HepG2 (cell line): Measurements from ENCODE around the gene ATG13. TPM values are rescaled to one million over a fixed set of nuclear protein-coding genes. Genes with fewer than 3 reads are reported as not detected.

Experiments
- CEBPG ChIP-seq: IDR thresholded peaks from 2 replicates; pipeline ENCODE4 v1.6.1; 2016
- CHD4 ChIP-seq: fragments of 200-600 bp; sonication (generic); IDR thresholded peaks from 2 replicates; pipeline ENCODE4 v1.7.0; 2017; ENCODE audit warnings: mild to moderate bottlenecking, low read length, borderline replicate concordance
- GTF3A ChIP-seq: sonication (generic); formaldehyde crosslinking; conservative IDR thresholded peaks from 2 replicates; pipeline ENCODE4 v1.4.0; 2020; ENCODE audit warnings: mild to moderate bottlenecking, missing genetic modification reagents
- POLR2A ChIP-seq, 2 experiments: IDR thresholded peaks; 2 replicates each; pipeline ENCODE4 v1.6.1; 2011; ENCODE audit warnings: low read depth in 2 of 2, low read length in 2 of 2, mild to moderate bottlenecking in 1 of 2, moderate library complexity in 1 of 2; ENCODE audit not compliant: insufficient read depth in 1 of 2
- POLR2AphosphoS2 ChIP-seq: IDR thresholded peaks from 2 replicates; pipeline ENCODE4 v1.6.1; 2011; ENCODE audit warnings: low read depth, low read length, improper control_type of control experiment
- POLR2G ChIP-seq: fragments of 200-400 bp; formaldehyde crosslinking; IDR thresholded peaks from 2 replicates; pipeline ENCODE4 v1.6.1; 2018; ENCODE audit warnings: mild to moderate bottlenecking, low read depth, low read length, moderate library complexity
- REL ChIP-seq: sonication (generic); formaldehyde crosslinking; conservative IDR thresholded peaks from 2 replicates; pipeline ENCODE4 v1.8.0; 2022; ENCODE audit warnings: mild to moderate bottlenecking, missing genetic modification reagents, moderate library complexity
- TBP ChIP-seq: sonication (generic); formaldehyde crosslinking; IDR thresholded peaks from 2 replicates; pipeline ENCODE4 v1.5.0; 2020; ENCODE audit warnings: missing genetic modification reagents
- TBX2 ChIP-seq: sonication (generic); formaldehyde crosslinking; IDR thresholded peaks from 2 replicates; pipeline ENCODE4 v1.5.0; 2020; ENCODE audit warnings: missing genetic modification reagents, mild to moderate bottlenecking, borderline replicate concordance
- YEATS2 ChIP-seq: sonication (generic); formaldehyde crosslinking; IDR thresholded peaks from 2 replicates; pipeline ENCODE4 v1.4.0; 2020; ENCODE audit warnings: missing genetic modification reagents, borderline replicate concordance
- ZBTB20 ChIP-seq: sonication (generic); formaldehyde crosslinking; IDR thresholded peaks from 2 replicates; pipeline ENCODE4 v1.8.1; 2023; ENCODE audit warnings: missing genetic modification reagents, low read depth, mild to moderate bottlenecking, borderline replicate concordance
- ZNF616 ChIP-seq: sonication (generic); formaldehyde crosslinking; IDR thresholded peaks from 2 replicates; pipeline ENCODE4 v1.5.0; 2020; ENCODE audit warnings: low read depth, mild to moderate bottlenecking, missing genetic modification reagents
- polyA plus RNA-seq, 8 experiments: library from polyadenylated mRNA; depleted of rRNA in 3 of 8; stranded (reverse) in 7 of 8; unstranded in 1 of 8; fragments of >200 nt; fragmentation: Illumina TruSeq in 4 of 8; extraction: Trizol in 4 of 8; gene quantifications; 2 replicates each; pipeline versions ENCODE4 v1.2.1 to v1.2.3, GENCODE V29; 2011 to 2016; ENCODE audit warnings: low read depth in 4 of 8, missing spikeins in 1 of 8, mixed read lengths in 1 of 8; ENCODE audit not compliant: insufficient read depth in 1 of 8
- total RNA-seq, 5 experiments: library from RNA; depleted of rRNA; stranded (reverse); fragments of >200 nt; fragmentation: Illumina TruSeq; extraction: Trizol; gene quantifications; 2 replicates each; pipeline ENCODE4 v1.2.3, GENCODE V29; 2016; ENCODE audit warnings: low read depth in 1 of 5
- TF ChIP-seq, protein P1 (sequence below): sonication (generic); formaldehyde crosslinking; IDR thresholded peaks from 2 replicates; pipeline ENCODE4 v1.4.0; 2020; ENCODE audit warnings: mild to moderate bottlenecking, missing genetic modification reagents
- TF ChIP-seq, protein P2 (sequence below): IDR thresholded peaks from 2 replicates; pipeline ENCODE4 v1.6.1; 2016; ENCODE audit warnings: low read depth, control low read depth
- TF ChIP-seq, protein P3 (sequence below): sonication (generic); formaldehyde crosslinking; IDR thresholded peaks from 2 replicates; pipeline ENCODE4 v1.5.1; 2020; ENCODE audit warnings: mild to moderate bottlenecking, missing genetic modification reagents

ATG13 gene
- total and polyA plus RNA-seq, 2 of the 13 experiments (the other 11 are each of a cell fraction or from before 2014, with no cell fraction given): 55.0 to 77.3 TPM

DNA sequence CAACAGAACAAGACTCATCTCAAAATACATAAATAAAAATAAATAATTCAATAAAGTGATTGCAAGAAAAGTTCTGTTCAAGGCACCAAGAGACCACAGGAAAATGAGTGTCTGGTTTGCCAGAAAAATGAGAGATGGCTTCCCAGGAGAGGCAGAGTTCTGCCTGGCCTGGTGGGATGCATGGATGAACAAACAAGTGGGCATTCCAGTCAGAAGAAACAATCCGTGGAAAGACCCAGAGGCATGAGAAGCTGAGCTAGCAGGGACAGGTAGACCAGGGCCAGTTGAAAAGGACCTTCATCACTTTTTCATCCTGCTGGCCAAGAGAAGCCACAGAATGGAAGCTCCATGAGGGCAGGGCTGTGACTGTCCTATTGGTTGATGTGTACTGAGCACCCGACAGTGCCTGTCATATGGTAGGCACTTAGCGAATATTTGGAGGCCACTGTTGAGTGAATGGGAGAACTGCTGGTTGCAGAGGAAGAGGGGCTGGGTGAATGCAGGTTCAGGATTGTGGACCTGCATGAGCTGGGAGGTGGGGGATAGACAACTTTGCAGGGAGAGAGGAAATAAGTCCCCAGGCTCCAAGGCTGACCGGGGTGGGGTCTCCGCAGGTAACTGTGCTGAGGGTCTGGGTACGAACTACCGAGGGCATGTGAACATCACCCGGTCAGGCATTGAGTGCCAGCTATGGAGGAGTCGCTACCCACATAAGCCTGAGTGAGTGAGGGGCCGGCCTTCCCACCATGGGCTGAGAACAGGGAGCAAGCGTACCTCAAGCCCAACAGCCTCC is 105.4 kb downstream of the ATG13 start (continued):
- TF ChIP-seq, protein P1, sequence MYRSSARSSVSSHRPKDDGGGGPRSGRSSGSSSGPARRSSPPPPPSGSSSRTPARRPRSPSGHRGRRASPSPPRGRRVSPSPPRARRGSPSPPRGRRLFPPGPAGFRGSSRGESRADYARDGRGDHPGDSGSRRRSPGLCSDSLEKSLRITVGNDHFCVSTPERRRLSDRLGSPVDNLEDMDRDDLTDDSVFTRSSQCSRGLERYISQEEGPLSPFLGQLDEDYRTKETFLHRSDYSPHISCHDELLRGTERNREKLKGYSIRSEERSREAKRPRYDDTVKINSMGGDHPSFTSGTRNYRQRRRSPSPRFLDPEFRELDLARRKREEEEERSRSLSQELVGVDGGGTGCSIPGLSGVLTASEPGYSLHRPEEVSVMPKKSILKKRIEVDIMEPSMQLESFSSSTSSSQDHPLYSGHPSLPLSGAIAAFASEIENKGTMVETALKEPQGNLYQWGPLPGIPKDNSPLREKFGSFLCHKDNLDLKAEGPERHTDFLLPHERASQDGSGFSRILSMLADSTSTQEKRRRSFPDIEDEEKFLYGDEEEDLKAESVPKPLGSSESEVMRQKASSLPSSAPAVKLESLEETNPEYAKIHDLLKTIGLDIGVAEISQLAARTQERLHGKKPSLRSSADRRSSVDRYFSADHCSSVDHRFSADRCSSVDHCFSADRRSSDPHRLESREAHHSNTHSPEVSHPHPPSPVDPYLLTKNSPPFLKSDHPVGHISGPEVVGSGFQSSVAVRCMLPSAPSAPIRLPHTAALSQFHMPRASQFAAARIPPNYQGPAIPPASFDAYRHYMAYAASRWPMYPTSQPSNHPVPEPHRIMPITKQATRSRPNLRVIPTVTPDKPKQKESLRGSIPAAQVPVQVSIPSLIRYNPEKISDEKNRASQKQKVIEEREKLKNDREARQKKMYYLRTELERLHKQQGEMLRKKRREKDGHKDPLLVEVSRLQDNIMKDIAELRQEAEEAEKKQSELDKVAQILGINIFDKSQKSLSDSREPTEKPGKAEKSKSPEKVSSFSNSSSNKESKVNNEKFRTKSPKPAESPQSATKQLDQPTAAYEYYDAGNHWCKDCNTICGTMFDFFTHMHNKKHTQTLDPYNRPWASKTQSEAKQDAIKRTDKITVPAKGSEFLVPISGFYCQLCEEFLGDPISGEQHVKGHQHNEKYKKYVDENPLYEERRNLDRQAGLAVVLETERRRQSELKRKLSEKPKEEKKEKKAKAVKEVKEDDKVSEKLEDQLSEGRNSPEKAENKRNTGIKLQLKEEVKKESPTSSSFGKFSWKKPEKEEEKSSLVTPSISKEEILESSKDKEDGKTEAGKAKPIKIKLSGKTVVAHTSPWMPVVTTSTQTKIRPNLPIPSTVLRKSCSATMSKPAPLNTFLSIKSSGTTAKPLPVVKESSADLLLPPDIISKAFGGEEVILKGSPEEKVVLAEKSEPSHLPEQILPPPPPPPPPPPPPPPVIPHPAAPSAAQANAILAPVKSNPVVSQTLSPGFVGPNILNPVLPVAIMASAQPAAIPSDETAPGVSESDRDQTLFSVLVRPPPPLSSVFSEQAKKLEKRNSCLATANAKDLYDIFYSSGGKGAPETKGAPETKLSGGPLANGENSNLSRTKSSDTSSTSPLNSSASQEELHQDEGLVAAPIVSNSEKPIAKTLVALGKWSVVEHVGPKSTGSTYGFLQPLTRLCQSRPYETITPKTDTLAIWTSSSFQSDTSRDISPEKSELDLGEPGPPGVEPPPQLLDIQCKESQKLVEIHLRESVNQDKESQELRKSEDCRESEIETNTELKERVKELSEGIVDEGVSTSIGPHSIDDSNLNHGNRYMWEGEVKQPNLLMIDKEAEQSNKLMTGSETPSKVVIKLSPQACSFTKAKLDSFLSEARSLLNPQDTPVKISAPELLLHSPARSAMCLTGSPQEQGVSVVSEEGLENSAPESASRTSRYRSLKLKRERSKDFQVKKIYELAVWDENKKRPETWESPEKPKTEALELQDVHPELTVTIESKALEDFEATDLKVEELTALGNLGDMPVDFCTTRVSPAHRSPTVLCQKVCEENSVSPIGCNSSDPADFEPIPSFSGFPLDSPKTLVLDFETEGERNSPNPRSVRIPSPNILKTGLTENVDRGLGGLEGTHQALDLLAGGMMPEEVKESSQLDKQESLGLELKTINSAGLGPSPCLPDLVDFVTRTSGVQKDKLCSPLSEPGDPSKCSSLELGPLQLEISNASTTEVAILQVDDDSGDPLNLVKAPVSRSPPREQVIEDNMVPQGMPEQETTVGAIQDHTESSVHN: 0 out of 2 replicates have a peak, but pooled peaks have one; percentile 43
- TF ChIP-seq, protein P2, sequence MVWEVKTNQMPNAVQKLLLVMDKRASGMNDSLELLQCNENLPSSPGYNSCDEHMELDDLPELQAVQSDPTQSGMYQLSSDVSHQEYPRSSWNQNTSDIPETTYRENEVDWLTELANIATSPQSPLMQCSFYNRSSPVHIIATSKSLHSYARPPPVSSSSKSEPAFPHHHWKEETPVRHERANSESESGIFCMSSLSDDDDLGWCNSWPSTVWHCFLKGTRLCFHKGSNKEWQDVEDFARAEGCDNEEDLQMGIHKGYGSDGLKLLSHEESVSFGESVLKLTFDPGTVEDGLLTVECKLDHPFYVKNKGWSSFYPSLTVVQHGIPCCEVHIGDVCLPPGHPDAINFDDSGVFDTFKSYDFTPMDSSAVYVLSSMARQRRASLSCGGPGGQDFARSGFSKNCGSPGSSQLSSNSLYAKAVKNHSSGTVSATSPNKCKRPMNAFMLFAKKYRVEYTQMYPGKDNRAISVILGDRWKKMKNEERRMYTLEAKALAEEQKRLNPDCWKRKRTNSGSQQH (CRISPR knock-in tag): no peak
- TF ChIP-seq ZBTB20 (CRISPR knock-in tag): peak; percentile 32; the same call in 1 of the 2 replicates
- no peak for TF ChIP-seq CEBPG (CRISPR knock-in tag)
- TF ChIP-seq POLR2AphosphoS2: no peak
- no peak for TF ChIP-seq GTF3A (CRISPR knock-in tag)
- no peak for TF ChIP-seq REL (CRISPR knock-in tag)
- TF ChIP-seq POLR2G: peak; percentile 71
- TF ChIP-seq TBX2 (CRISPR knock-in tag): no peak
- TF ChIP-seq, protein P3, sequence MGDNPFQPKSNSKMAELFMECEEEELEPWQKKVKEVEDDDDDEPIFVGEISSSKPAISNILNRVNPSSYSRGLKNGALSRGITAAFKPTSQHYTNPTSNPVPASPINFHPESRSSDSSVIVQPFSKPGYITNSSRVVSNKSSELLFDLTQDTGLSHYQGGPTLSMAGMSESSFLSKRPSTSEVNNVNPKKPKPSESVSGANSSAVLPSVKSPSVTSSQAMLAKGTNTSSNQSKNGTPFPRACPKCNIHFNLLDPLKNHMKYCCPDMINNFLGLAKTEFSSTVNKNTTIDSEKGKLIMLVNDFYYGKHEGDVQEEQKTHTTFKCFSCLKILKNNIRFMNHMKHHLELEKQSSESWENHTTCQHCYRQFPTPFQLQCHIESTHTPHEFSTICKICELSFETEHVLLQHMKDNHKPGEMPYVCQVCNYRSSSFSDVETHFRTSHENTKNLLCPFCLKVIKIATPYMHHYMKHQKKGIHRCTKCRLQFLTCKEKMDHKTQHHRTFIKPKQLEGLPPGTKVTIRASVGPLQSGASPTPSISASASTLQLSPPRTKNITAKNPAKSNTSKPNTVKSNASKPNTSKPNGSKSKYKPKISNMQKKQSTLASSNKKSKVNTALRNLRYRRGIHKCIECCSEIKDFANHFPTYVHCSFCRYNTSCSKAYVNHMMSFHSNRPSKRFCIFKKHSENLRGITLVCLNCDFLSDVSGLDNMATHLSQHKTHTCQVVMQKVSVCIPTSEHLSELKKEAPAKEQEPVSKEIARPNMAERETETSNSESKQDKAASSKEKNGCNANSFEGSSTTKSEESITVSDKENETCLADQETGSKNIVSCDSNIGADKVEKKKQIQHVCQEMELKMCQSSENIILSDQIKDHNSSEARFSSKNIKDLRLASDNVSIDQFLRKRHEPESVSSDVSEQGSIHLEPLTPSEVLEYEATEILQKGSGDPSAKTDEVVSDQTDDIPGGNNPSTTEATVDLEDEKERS: peak; percentile 68; the same call in 1 of the 2 replicates
- 0 out of 2 replicates have a peak, but pooled peaks have one; percentile 67 for TF ChIP-seq ZNF616 (CRISPR knock-in tag)
- no peak for TF ChIP-seq TBP (CRISPR knock-in tag)
- peak in 1 of 2 experiments; percentile 64; a peak in 1 of 4 replicates for TF ChIP-seq POLR2A (IDR thresholded peaks at IDR 0.05; ENCODE audit: insufficient read depth in 1 of 2, low read depth in 2 of 2, low read length in 2 of 2)
- no peak for TF ChIP-seq CHD4
- no peak for TF ChIP-seq YEATS2 (CRISPR knock-in tag)
